ENCODE data around the gene MRPL10. TPM values are rescaled to one million over a fixed set of nuclear protein-coding genes. Genes with fewer than 3 reads are reported as not detected.

MRPL10 gene
- 10 to 100 TPM; 46.9 to 51.9 TPM for total RNA-seq

- Mint-ChIP-seq H3K4me3 (peak within 1 kb of the TSS; percentile 91), H3K27me3 (no peaks in the 10 kb centered on the region), H3K9me3 (no peaks in the 10 kb centered on the region), H3K27ac (peak within 1 kb of the TSS; percentile 88), H3K36me3 (ENCODE audit: low read depth) (peaks cover 24% of the 10 kb centered on the region), H3K4me1 (peaks cover 60% of the 10 kb centered on the region)
- POLR2A ChIA-PET: interaction anchor here (1.0 kb wide), 1 partner anchor 64 kb away, joined by 5 read pairs; no protein-coding TSS in a partner anchor
- CTCF ChIA-PET: interaction anchor here (0.7 to 2.3 kb wide), 13 partner anchors 9 to 139 kb away, joined by 3 to 15 read pairs (median 3); partner anchors contain the start of genes CDK5RAP3 and SCRN2
- DNase-seq: peak; percentile 93
These were observed at the start of gene MRPL10, which contains the start of gene LRRC46 for GRCh38 chr17:47831003-47831933. Gene MRPL10 (minus strand): TSS chr17:47831541. CDS start chr17:47831511, 30 bp downstream. Gene LRRC46 (plus strand): TSS chr17:47831670. CDS start chr17:47831990, 320 bp downstream.

- POLR2A ChIA-PET: no interaction called here
- H3K27ac Mint-ChIP-seq: no peak overlapping the region
These were observed 48.6 kb upstream of the MRPL10 start for GRCh38 chr17:47879776-47880454.

DNA sequence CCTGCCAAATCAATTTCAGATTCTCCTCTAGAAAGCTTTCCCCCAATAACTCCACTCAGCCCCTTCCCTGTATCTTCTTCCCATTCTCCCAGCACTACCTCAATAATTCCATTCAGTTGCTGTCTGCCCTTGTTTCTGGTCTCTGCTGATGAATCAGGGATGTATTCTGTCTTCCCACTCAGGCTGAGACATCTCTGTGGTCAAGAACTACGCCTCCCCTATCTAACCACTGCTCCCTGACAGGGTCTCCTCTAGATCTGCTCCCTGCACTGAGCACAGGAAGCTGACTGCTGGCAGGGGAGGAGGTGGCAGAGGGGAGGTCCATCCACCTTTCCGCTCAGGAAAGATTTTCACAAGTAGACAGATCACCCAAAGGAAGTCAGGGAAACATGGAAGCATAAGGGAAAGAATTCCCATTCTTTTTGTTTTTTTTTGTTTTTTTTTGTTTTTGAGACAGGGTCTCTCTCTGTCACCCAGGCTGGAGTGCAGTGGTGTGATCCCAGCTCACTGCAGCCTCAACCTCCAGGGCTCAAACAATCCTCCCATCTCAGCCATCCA is 47.8 kb upstream of the MRPL10 start:
- H3K4me3 Mint-ChIP-seq: no peak overlapping the region
- no peaks in the 10 kb centered on the region for H3K9me3 Mint-ChIP-seq
- no peak for DNase-seq
- peaks cover 31% of the 10 kb centered on the region for H3K27me3 Mint-ChIP-seq
- H3K27ac Mint-ChIP-seq: no peak overlapping the region
- ChIA-PET POLR2A (no interaction called here), CTCF (interaction anchor here (0.6 to 1.7 kb wide), 7 partner anchors 10 to 180 kb away, joined by 3 to 7 read pairs (median 3); partner anchors contain the start of genes CDK5RAP3 and SCRN2)
- H3K4me1 Mint-ChIP-seq: peaks cover 20% of the 10 kb centered on the region
- no peaks in the 10 kb centered on the region for H3K36me3 Mint-ChIP-seq (ENCODE audit: low read depth)

More at GRCh38 chr17:47879776-47880454, 48.6 kb upstream of the MRPL10 start:
- H3K9me3 Mint-ChIP-seq: no peaks in the 10 kb centered on the region
- H3K36me3 Mint-ChIP-seq (ENCODE audit: low read depth): no peaks in the 10 kb centered on the region
- no peak for DNase-seq
- no peak overlapping the region for H3K4me3 Mint-ChIP-seq
- CTCF ChIA-PET: interaction anchor here (0.8 to 1.7 kb wide), 4 partner anchors 11 to 181 kb away, joined by 3 to 7 read pairs (median 4); partner anchors contain the start of gene SCRN2
- peaks cover 26% of the 10 kb centered on the region for H3K4me1 Mint-ChIP-seq
- H3K27me3 Mint-ChIP-seq: peaks cover 25% of the 10 kb centered on the region

- Mint-ChIP-seq H3K36me3 (ENCODE audit: low read depth) (no peaks in the 10 kb centered on the region), H3K4me1 (peaks cover 14% of the 10 kb centered on the region), H3K9me3 (no peaks in the 10 kb centered on the region), H3K27me3 (peaks cover 37% of the 10 kb centered on the region), H3K27ac (no peak overlapping the region), H3K4me3 (no peak overlapping the region)
- CTCF ChIA-PET: interaction anchor here (0.6 to 1.7 kb wide), 4 partner anchors 35 to 139 kb away, joined by 3 to 7 read pairs (median 4); partner anchors contain the start of genes CDK5RAP3 and SCRN2
- no peak for DNase-seq
- POLR2A ChIA-PET: no interaction called here
These were observed 47.1 kb upstream of the MRPL10 start for GRCh38 chr17:47878203-47879027.

DNA sequence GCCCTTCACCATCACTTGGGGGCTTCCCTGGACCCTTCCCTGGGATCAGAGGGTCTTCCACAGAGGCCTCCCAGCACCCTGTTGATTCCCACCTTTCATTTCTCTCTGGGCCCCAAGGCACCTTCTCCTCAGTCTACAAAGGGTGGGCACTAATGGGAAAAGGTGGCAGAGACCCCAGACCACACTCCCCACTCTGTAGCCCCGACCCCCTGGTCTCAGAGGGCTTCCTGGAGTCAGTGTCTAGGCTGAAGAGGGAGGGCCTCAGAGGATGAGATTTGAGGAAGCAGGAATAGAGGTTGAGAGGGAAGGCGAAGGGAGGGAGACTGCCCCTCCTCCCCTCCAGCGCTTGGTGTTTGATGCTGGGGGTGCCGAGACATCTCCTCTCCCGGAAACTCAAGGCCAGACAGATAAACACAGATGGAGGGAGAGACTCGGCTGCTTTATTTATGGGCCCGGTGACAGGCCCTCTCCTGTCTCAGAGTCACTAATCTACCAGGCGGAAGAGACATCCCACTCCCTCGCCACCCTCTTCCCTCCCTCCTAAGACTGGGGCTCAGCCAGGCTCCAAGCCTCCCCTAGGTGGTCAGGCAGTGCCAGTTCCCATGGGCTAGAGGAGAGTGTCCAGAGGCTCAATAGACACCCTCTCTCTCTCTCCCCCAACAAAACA is 46.2 kb upstream of the MRPL10 start:
- Mint-ChIP-seq H3K9me3 (no peaks in the 10 kb centered on the region), H3K4me3 (no peak overlapping the region), H3K36me3 (ENCODE audit: low read depth) (no peaks in the 10 kb centered on the region), H3K27me3 (peaks cover 43% of the 10 kb centered on the region), H3K27ac (no peak overlapping the region), H3K4me1 (peaks cover 5% of the 10 kb centered on the region)
- POLR2A ChIA-PET: no interaction called here
- no peak for DNase-seq
- CTCF ChIA-PET: no interaction called here

GRCh38 chr17:47875011-47875985 is 44.0 kb upstream of the MRPL10 start:
- Mint-ChIP-seq H3K9me3 (no peaks in the 10 kb centered on the region), H3K4me3 (no peak overlapping the region), H3K27me3 (peaks cover 57% of the 10 kb centered on the region), H3K27ac (no peak overlapping the region), H3K36me3 (ENCODE audit: low read depth) (no peaks in the 10 kb centered on the region), H3K4me1 (peaks cover 4% of the 10 kb centered on the region)
- CTCF ChIA-PET: interaction anchor here (0.9 kb wide), 2 partner anchors 14 to 17 kb away, joined by 3 to 5 read pairs; no protein-coding TSS in a partner anchor
- POLR2A ChIA-PET: no interaction called here
- no peak for DNase-seq

DNA sequence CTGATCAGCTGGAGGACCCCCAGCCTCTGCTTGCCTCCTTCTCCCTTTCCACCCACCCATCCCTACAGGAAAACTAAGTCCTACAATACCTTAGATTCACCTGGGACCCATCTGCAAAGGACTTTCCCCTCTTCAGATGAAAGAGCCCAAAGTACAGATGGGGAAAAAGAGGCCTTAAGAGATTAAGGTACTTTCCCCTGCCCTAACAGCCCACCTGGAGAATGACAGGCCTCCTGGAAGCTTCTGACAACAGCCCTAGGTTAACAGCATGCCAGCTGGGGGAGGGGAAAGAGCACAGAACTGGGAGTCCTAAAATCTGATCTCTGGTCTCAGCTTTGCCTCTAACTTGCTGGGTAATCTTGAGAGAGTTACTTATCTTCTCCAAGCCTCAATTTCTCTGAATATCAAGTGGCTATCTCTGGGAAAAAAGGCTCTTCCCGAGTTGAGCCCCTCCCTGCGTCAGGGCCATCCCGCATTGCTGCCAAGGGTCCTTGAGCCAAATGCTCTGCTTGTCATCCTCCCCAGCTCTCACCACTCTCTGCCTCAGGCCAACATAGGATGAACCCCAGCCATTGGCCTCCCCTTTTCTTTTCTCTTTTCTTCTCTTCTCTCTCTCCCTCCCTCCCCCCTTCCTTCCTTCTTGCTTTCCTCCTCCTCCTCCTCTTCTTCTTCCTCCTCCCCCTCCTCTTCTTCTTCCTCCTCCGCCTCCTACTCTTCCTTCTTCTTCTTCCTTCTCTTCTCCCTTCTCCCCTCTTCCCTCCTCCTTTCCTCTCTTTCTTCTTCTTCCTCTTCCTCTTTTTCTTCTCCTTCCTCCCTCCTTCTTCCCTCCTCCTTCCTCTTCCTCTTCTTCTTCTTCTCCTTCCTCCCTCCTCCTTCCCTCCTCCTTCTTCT is 42.1 kb upstream of the MRPL10 start:
- ChIA-PET CTCF (interaction anchor here (0.5 to 2.9 kb wide), 5 partner anchors 10 to 32 kb away, joined by 3 to 8 read pairs (median 3); partner anchors contain the start of gene SCRN2), POLR2A (no interaction called here)
- Mint-ChIP-seq H3K36me3 (ENCODE audit: low read depth) (no peaks in the 10 kb centered on the region), H3K4me1 (no peaks in the 10 kb centered on the region), H3K27me3 (peaks cover 61% of the 10 kb centered on the region), H3K9me3 (no peaks in the 10 kb centered on the region), H3K27ac (no peak overlapping the region), H3K4me3 (no peak overlapping the region)
- DNase-seq: no peak

- Mint-ChIP-seq H3K27me3 (peaks cover 61% of the 10 kb centered on the region), H3K4me1 (no peaks in the 10 kb centered on the region), H3K4me3 (no peak overlapping the region), H3K36me3 (ENCODE audit: low read depth) (no peaks in the 10 kb centered on the region), H3K27ac (no peak overlapping the region), H3K9me3 (no peaks in the 10 kb centered on the region)
- DNase-seq: no peak
- ChIA-PET POLR2A (no interaction called here), CTCF (interaction anchor here (0.7 to 2.9 kb wide), 6 partner anchors 10 to 31 kb away, joined by 3 to 8 read pairs (median 4); partner anchors contain the start of gene SCRN2)
These were observed 41.4 kb upstream of the MRPL10 start for GRCh38 chr17:47872651-47873161.

- POLR2A ChIA-PET: no interaction called here
- no peak overlapping the region for H3K27ac Mint-ChIP-seq
- no peak overlapping the region for H3K4me3 Mint-ChIP-seq
These were observed 40.8 kb upstream of the MRPL10 start for GRCh38 chr17:47872019-47872650.

More at GRCh38 chr17:47872019-47872650, 40.8 kb upstream of the MRPL10 start:
- no peak for DNase-seq
- no peaks in the 10 kb centered on the region for H3K36me3 Mint-ChIP-seq (ENCODE audit: low read depth)
- H3K27me3 Mint-ChIP-seq: peaks cover 59% of the 10 kb centered on the region
- CTCF ChIA-PET: interaction anchor here (0.7 to 2.9 kb wide), 7 partner anchors 9 to 1841 kb away, joined by 3 to 8 read pairs (median 4); partner anchors contain the start of gene SCRN2
- no peaks in the 10 kb centered on the region for H3K9me3 Mint-ChIP-seq
- H3K4me1 Mint-ChIP-seq: no peaks in the 10 kb centered on the region

Measured in activated CD4-positive, alpha-beta T cell treated with anti-CD3 and anti-CD28 coated beads, Interleukin-2, amount 10 ng/mL, durations not matched to agents 7 days and 5 days (primary cell).